OCI-LY1 (cell line): Measurements from ENCODE around the gene LINGO4.

Experiments used
- EZH2 ChIP-seq: fragments of 200-600 bp; sonication (generic), shearing (Covaris generic); IDR thresholded peaks from 2 replicates; pipeline ENCODE4 v1.8.0; 2017; ENCODE audit warnings: borderline replicate concordance, mixed run types, mild to moderate bottlenecking, antibody characterized with exemption, low read length, moderate library complexity, mixed read lengths
- TF ChIP-seq, protein P1 (sequence below): fragments of 200-600 bp; sonication (generic), shearing (Covaris generic); IDR thresholded peaks from 2 replicates; pipeline ENCODE4 v1.5.1; 2017; ENCODE audit warnings: mild to moderate bottlenecking, antibody characterized with exemption, low read length, moderate library complexity, mixed read lengths

DNA sequence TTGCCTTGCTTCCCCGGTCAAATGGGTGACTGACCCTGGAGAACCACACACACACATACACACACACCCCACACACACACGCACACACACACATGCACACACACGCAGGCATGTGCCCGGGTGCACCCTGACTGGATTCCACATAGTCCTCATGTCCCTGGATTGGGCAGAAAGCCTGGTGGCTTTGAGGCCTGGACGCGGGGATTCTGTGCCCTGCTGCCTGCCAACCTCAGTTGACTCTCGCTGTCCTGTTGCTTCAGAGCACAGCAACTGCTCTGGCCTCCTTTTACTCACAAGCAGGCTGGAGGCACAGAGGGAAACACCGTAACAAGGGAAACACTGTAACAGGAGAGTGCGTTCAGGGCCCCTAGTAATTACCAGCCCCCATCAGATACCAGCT is 20.0 kb upstream of the LINGO4 start:
- TF ChIP-seq, protein P1, sequence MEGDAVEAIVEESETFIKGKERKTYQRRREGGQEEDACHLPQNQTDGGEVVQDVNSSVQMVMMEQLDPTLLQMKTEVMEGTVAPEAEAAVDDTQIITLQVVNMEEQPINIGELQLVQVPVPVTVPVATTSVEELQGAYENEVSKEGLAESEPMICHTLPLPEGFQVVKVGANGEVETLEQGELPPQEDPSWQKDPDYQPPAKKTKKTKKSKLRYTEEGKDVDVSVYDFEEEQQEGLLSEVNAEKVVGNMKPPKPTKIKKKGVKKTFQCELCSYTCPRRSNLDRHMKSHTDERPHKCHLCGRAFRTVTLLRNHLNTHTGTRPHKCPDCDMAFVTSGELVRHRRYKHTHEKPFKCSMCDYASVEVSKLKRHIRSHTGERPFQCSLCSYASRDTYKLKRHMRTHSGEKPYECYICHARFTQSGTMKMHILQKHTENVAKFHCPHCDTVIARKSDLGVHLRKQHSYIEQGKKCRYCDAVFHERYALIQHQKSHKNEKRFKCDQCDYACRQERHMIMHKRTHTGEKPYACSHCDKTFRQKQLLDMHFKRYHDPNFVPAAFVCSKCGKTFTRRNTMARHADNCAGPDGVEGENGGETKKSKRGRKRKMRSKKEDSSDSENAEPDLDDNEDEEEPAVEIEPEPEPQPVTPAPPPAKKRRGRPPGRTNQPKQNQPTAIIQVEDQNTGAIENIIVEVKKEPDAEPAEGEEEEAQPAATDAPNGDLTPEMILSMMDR: no peak
- TF ChIP-seq EZH2: no peak
